Glutamatergic neuron (in vitro differentiated cells): ENCODE measurements around the gene CAMK1D. TPM values are rescaled to one million over a fixed set of nuclear protein-coding genes. Genes with fewer than 3 reads are reported as not detected.

Experiments
- DNase-seq: peaks from one replicate; pipeline ENCODE4 v3.0.0; 2022
- H3K27ac Mint-ChIP-seq: one replicate; pipeline ENCODE4 v1.8.0; 2020; ENCODE audit warnings: mild to moderate bottlenecking, mixed read lengths, inconsistent platforms; ENCODE audit not compliant: unreplicated experiment
- H3K27me3 Mint-ChIP-seq: one replicate; pipeline ENCODE4 v1.8.0; 2020; ENCODE audit warnings: mild to moderate bottlenecking, moderate library complexity, mixed read lengths, inconsistent platforms; ENCODE audit not compliant: unreplicated experiment
- H3K36me3 Mint-ChIP-seq: one replicate; pipeline ENCODE4 v1.8.0; 2020; ENCODE audit warnings: mild to moderate bottlenecking, mixed read lengths, inconsistent platforms; ENCODE audit not compliant: unreplicated experiment
- H3K4me1 Mint-ChIP-seq: one replicate; pipeline ENCODE4 v1.8.0; 2020; ENCODE audit warnings: mild to moderate bottlenecking, low read depth, mixed read lengths, inconsistent platforms; ENCODE audit not compliant: unreplicated experiment
- H3K4me3 Mint-ChIP-seq: one replicate; pipeline ENCODE4 v1.8.0; 2020; ENCODE audit warnings: mild to moderate bottlenecking, mixed read lengths, inconsistent platforms; ENCODE audit not compliant: unreplicated experiment
- H3K9me3 Mint-ChIP-seq: one replicate; pipeline ENCODE4 v1.8.0; 2020; ENCODE audit warnings: mild to moderate bottlenecking, moderate library complexity, mixed read lengths, inconsistent platforms; ENCODE audit not compliant: unreplicated experiment
- CTCF ChIP-seq: fragments of 200-600 bp; sonication (generic); IDR thresholded peaks from one replicate; pipeline ENCODE4 v1.5.0; 2021; ENCODE audit not compliant: partially characterized antibody, unreplicated experiment
- total RNA-seq: library from RNA; stranded (reverse); fragmentation: NEBNext Ultra II Directional; extraction: Animal tissue kit (Norgen Biotek cat#: 25700); gene quantifications from one replicate; pipeline ENCODE4 v1.2.1, GENCODE V29; 2021; ENCODE audit not compliant: unreplicated experiment

CAMK1D gene
- total RNA-seq, 1 donor from 2014 or later, result 29.8 TPM

GRCh38 chr10:12766223-12766622 lies 416.9 kb downstream of the CAMK1D start:
- Mint-ChIP-seq H3K4me3 (no peak overlapping the region), H3K4me1 (peaks cover 1% of the 10 kb centered on the region), H3K27ac (no peak overlapping the region), H3K27me3 (peaks cover 3% of the 10 kb centered on the region), H3K9me3 (peaks cover 3% of the 10 kb centered on the region), H3K36me3 (peaks cover 22% of the 10 kb centered on the region)
- TF ChIP-seq CTCF, result no peak
- DNase-seq, result no peak

GRCh38 chr10:12768156-12769100 lies 419.1 kb downstream of the CAMK1D start:
- no peaks in the 10 kb centered on the region for H3K4me1 Mint-ChIP-seq
- DNase-seq, result no peak

DNA sequence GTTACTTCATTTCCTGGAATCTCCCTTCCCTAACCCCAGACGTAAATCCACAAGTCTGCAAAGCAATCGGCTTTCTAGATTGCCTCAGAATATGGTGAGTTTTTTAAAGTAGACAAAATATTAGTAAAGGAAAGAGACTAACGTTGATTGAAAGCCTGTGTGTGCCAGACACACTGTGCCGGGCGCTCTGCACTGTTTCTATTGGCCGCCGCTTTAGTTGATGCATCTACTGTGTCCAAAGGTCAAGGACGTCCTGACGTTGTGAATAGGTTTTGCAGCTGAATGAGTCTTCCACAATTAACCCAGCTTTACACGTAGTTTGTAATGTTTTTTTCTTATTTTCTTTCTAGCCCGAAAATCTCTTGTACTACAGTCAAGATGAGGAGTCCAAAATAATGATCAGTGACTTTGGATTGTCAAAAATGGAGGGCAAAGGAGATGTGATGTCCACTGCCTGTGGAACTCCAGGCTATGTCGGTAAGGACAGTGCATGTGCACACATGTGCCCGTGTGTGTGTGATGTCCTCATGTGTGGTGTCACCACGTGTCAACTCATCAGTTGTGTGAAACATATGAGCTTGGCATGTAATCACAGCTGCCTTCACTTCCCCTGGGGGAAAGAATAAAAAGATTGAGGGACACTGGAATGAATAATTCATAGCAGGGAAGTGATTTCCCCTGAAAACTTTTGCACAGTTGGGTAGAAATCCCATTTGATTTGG lies 420.1 kb downstream of the CAMK1D start:
- no peak for DNase-seq
- H3K4me1 Mint-ChIP-seq, result peaks cover 6% of the 10 kb centered on the region
- peaks cover 10% of the 10 kb centered on the region for H3K36me3 Mint-ChIP-seq
- TF ChIP-seq CTCF, result no peak
- peaks cover 6% of the 10 kb centered on the region for H3K9me3 Mint-ChIP-seq
- peaks cover 8% of the 10 kb centered on the region for H3K27me3 Mint-ChIP-seq
- H3K27ac Mint-ChIP-seq, result no peak overlapping the region
- no peak overlapping the region for H3K4me3 Mint-ChIP-seq

More at GRCh38 chr10:12768156-12769100, 419.1 kb downstream of the CAMK1D start:
- Mint-ChIP-seq H3K4me3 (no peak overlapping the region), H3K36me3 (peaks cover 6% of the 10 kb centered on the region), H3K27ac (no peak overlapping the region), H3K9me3 (peaks cover 3% of the 10 kb centered on the region), H3K27me3 (peaks cover 3% of the 10 kb centered on the region)
- no peak for TF ChIP-seq CTCF

- H3K27ac Mint-ChIP-seq, result no peak overlapping the region
- H3K4me3 Mint-ChIP-seq, result no peak overlapping the region
- peaks cover 11% of the 10 kb centered on the region for H3K9me3 Mint-ChIP-seq
- H3K27me3 Mint-ChIP-seq, result peaks cover 13% of the 10 kb centered on the region
- DNase-seq, result no peak
- no peak for TF ChIP-seq CTCF
- peaks cover 10% of the 10 kb centered on the region for H3K36me3 Mint-ChIP-seq
- peaks cover 11% of the 10 kb centered on the region for H3K4me1 Mint-ChIP-seq
Measured at GRCh38 chr10:12771981-12772760, 422.8 kb downstream of the CAMK1D start.
